NB4 (cell line): ENCODE data around the gene LEPROT.
A peak's percentile ranks its signal among the peaks of the same experiment; 100 is the strongest.

Experiments used
- DNase-seq: peaks from one replicate; pipeline ENCODE4 v3.0.0; 2010; ENCODE audit warnings: low read depth
- H3K4me3 ChIP-seq: one replicate; pipeline ENCODE4 v1.5.1; 2011; ENCODE audit warnings: mild to moderate bottlenecking, low read depth, low read length, moderate library complexity
- MYC ChIP-seq: IDR thresholded peaks from 2 replicates; pipeline ENCODE4 v1.6.1; 2011; ENCODE audit warnings: low read depth, low read length
- POLR2A ChIP-seq: IDR thresholded peaks from 2 replicates; pipeline ENCODE4 v1.6.1; 2011; ENCODE audit warnings: mild to moderate bottlenecking; ENCODE audit not compliant: insufficient read length; ENCODE audit errors: extremely low read depth
- TF ChIP-seq, protein P1 (sequence below): IDR thresholded peaks from 2 replicates; pipeline ENCODE4 v1.6.1; 2011; ENCODE audit warnings: low read depth, low read length
- TF ChIP-seq, protein P2 (sequence below): IDR thresholded peaks from one replicate; pipeline ENCODE4 v1.5.1; 2012; ENCODE audit warnings: low read depth, low read length

Gene LEPROT

GRCh38 chr1:65416767-65417166 is 3.7 kb upstream of the LEPROT start:
- H3K4me3 ChIP-seq, result no peak overlapping the region
- DNase-seq, result no peak
- TF ChIP-seq MYC (no peak), POLR2A (no peak)
- TF ChIP-seq, protein P1, sequence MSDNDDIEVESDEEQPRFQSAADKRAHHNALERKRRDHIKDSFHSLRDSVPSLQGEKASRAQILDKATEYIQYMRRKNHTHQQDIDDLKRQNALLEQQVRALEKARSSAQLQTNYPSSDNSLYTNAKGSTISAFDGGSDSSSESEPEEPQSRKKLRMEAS, result no peak
- TF ChIP-seq, protein P2, sequence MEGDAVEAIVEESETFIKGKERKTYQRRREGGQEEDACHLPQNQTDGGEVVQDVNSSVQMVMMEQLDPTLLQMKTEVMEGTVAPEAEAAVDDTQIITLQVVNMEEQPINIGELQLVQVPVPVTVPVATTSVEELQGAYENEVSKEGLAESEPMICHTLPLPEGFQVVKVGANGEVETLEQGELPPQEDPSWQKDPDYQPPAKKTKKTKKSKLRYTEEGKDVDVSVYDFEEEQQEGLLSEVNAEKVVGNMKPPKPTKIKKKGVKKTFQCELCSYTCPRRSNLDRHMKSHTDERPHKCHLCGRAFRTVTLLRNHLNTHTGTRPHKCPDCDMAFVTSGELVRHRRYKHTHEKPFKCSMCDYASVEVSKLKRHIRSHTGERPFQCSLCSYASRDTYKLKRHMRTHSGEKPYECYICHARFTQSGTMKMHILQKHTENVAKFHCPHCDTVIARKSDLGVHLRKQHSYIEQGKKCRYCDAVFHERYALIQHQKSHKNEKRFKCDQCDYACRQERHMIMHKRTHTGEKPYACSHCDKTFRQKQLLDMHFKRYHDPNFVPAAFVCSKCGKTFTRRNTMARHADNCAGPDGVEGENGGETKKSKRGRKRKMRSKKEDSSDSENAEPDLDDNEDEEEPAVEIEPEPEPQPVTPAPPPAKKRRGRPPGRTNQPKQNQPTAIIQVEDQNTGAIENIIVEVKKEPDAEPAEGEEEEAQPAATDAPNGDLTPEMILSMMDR, result no peak

DNA sequence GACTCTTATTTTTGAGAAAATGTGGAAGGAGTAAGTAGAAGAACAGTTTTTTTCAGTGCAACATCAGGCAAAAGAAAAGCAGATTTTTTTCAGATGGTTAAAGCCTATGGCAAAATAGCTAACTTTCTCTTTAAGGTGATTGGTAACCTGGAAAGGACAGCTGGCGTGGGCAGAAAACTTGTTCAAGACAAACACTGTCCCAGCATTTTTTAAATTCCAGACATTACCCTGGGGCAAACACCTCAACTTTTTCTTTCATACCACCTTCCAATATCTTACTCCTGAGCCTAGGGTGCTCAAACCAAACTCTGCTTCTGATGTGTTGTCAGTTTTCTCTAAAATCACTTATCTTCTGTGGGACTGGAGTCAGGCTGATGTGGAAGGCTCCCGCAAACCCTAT is 2.7 kb upstream of the LEPROT start:
- TF ChIP-seq MYC, result no peak
- TF ChIP-seq, protein P1, result no peak
- TF ChIP-seq, protein P2, result no peak
- no peak for TF ChIP-seq POLR2A
- no peak for DNase-seq
- H3K4me3 ChIP-seq, result no peak overlapping the region

DNA sequence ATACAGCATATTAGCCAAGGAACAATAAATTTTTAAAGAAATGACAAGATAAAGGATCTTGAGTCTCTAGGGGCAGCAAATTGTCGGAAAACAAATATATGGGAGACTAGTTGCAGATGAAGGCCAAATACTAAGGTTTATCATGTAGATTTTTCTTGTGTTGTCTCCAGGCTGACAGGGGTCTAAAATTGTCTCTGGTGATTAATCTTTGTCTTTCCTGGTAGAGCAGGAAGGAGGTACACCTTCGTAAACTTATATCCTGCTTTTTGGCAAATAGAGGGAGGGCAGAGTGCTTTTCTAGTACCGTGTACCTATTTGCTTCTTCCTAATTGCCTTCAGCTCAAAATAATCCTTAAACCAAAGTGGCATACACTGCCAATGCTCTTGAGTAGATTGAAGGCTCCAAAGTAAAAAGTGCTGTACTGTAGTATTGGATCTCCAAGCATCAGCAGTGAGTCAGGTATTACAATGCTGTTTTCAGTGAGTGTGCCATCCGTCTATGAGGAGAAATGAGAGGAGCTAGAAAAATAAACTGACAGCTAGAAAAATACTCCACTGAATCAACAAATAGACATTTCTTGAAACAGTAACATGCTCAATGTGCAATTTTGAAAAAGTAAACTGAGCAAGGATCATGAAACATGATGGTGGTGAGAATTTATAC is 1.8 kb upstream of the LEPROT start:
- TF ChIP-seq POLR2A (no peak), MYC (no peak)
- TF ChIP-seq, protein P1, result no peak
- TF ChIP-seq, protein P2, result no peak
- H3K4me3 ChIP-seq, result no peak overlapping the region
- DNase-seq, result no peak

- H3K4me3 ChIP-seq, result peak overlapping the region; percentile 63
- TF ChIP-seq POLR2A, result peak; percentile 26
- TF ChIP-seq MYC, result no peak
- TF ChIP-seq, protein P2, result no peak
- TF ChIP-seq, protein P1, result no peak; the same call in 1 of the 2 replicates
Measured at GRCh38 chr1:65419681-65420589, 533 bp upstream of the LEPROT start.

GRCh38 chr1:65421351-65422025 is 1.0 kb downstream of the LEPROT start:
- DNase-seq, result peak; percentile 51
- TF ChIP-seq POLR2A (no peak), MYC (no peak)
- TF ChIP-seq, protein P2, result no peak
- TF ChIP-seq, protein P1, result no peak
- H3K4me3 ChIP-seq, result peak overlapping the region; percentile 92

More at GRCh38 chr1:65419681-65420589, 533 bp upstream of the LEPROT start:
- DNase-seq, result peak; percentile 95
